GM19328 (cell line): ENCODE results near the gene GIN1.
"Not testable (repeated sequence)": the region's sequence is repeated elsewhere in the genome, so short reads cannot be mapped to it uniquely, and the experiment has no call there.

ENCODE experiments used
- ATAC-seq: cut with Tn5 transposase; IDR thresholded peaks from one replicate; pipeline ENCODE4 v1.9.1; 2021; ENCODE audit warnings: mild to moderate bottlenecking, moderate library complexity; ENCODE audit not compliant: unreplicated experiment

GIN1 gene

GRCh38 chr5:103119765-103120606 is at the start of gene GIN1, which contains the start of gene PPIP5K2:
TSS of gene GIN1 (minus strand) at chr5:103120138. CDS start at chr5:103108707, 11,431 bp downstream.
TSS of gene PPIP5K2 (plus strand) at chr5:103120301. CDS start at chr5:103129590, 9,289 bp downstream.
- peak; percentile 93 for ATAC-seq

GRCh38 chr5:103166706-103167105 is 46.8 kb upstream of the GIN1 start:
- ATAC-seq: no peak

GRCh38 chr5:103151156-103151555 is 31.2 kb upstream of the GIN1 start:
- ATAC-seq: no peak

GRCh38 chr5:103148213-103148612 is 28.3 kb upstream of the GIN1 start:
- ATAC-seq: no peak

- ATAC-seq: no peak
These were observed 25.3 kb upstream of the GIN1 start for GRCh38 chr5:103145196-103145595.

GRCh38 chr5:103142132-103142531 is 22.2 kb upstream of the GIN1 start:
- ATAC-seq: not testable (repeated sequence)

- peak; percentile 98 for ATAC-seq
These were observed 19.4 kb upstream of the GIN1 start for GRCh38 chr5:103139264-103139865.

- ATAC-seq: no peak
These were observed 18.3 kb upstream of the GIN1 start for GRCh38 chr5:103138202-103138690.

- no peak for ATAC-seq
These were observed 15.5 kb upstream of the GIN1 start for GRCh38 chr5:103135461-103135860.

GRCh38 chr5:103133231-103133630 is 13.3 kb upstream of the GIN1 start:
- ATAC-seq: no peak

GRCh38 chr5:103132684-103133083 is 12.7 kb upstream of the GIN1 start:
- no peak for ATAC-seq

- ATAC-seq: no peak
These were observed 8.3 kb upstream of the GIN1 start for GRCh38 chr5:103128202-103128601.

GRCh38 chr5:103127292-103127817 is 7.4 kb upstream of the GIN1 start:
- no peak for ATAC-seq

- ATAC-seq: no peak
These were observed 6.6 kb upstream of the GIN1 start for GRCh38 chr5:103126557-103126956.

- ATAC-seq: no peak
These were observed 2.3 kb upstream of the GIN1 start for GRCh38 chr5:103122242-103122641.

GRCh38 chr5:103120607-103121200 is 766 bp upstream of the GIN1 start:
- peak; percentile 0 for ATAC-seq

GRCh38 chr5:103119070-103119764 is 721 bp downstream of the GIN1 start:
- no peak for ATAC-seq

- ATAC-seq: no peak
These were observed 2.4 kb downstream of the GIN1 start for GRCh38 chr5:103117471-103117991.

- no peak for ATAC-seq
These were observed 5.5 kb downstream of the GIN1 start for GRCh38 chr5:103114440-103114839.

- no peak for ATAC-seq
These were observed 7.0 kb downstream of the GIN1 start for GRCh38 chr5:103112910-103113309.

GRCh38 chr5:103111468-103111867 is 8.5 kb downstream of the GIN1 start:
- no peak for ATAC-seq
